Testis (tissue), 3 donors: Measurements from ENCODE around the gene STK24. TPM values are rescaled to one million over a fixed set of nuclear protein-coding genes. Genes with fewer than 3 reads are reported as not detected.

Source experiments
- DNase-seq: peaks from one replicate; pipeline ENCODE4 v3.0.0-alpha.2; 2019
- H3K27ac ChIP-seq, 2 donors: fragments of 200-600 bp; sonication (generic); one replicate each; pipeline ENCODE4 v1.5.1; 2019
- H3K27me3 ChIP-seq: fragments of 200-600 bp; sonication (generic); one replicate; pipeline ENCODE4 v1.5.1; 2019
- H3K36me3 ChIP-seq: fragments of 200-600 bp; sonication (generic); one replicate; pipeline ENCODE4 v1.5.1; 2017; ENCODE audit warnings: low read depth; ENCODE audit errors: missing control alignments
- H3K4me1 ChIP-seq: fragments of 200-600 bp; sonication (generic); one replicate; pipeline ENCODE4 v1.5.1; 2019
- H3K4me3 ChIP-seq, 2 donors: fragments of 200-600 bp; sonication (generic); one replicate each; pipeline ENCODE4 v1.5.1; 2017 to 2019
- H3K9me3 ChIP-seq: fragments of 200-600 bp; sonication (generic); one replicate; pipeline ENCODE4 v1.5.1; 2017
- POLR2A ChIP-seq: fragments of 450-650 bp; IDR thresholded peaks from one replicate; pipeline ENCODE4 v1.6.1; 2017; ENCODE audit warnings: antibody characterized with exemption, mild to moderate bottlenecking, moderate library complexity
- WGBS, 2 donors: methylation state at CpG; one replicate each; pipeline ENCODE4 v1.1.5; 2018; 5-methylcytosine and 5-hydroxymethylcytosine counted together
- intact Hi-C: fragments of 100-400 bp; cut with DNase I; formaldehyde crosslinking; loops from one replicate; pipeline ENCODE4 v1.15.1; 2023; ENCODE audit warnings: low total_unique reads
- polyA plus RNA-seq: library from polyadenylated mRNA; stranded (reverse); fragments of 350-450 nt; fragmentation: Illumina TruSeq; extraction: RNeasy Lipid Tissue Mini Kit (QIAGEN cat#74804); gene quantifications from one replicate; pipeline ENCODE4 v1.2.3, GENCODE V29; 2014; ENCODE audit warnings: low read depth, low replicate concordance; ENCODE audit not compliant: insufficient read depth
- total RNA-seq, 2 donors: library from RNA; depleted of rRNA; stranded (reverse); fragments of >200 nt; gene quantifications; one replicate each; pipeline ENCODE4 v1.2.3, GENCODE V29; 2016
- TF ChIP-seq, protein P1 (sequence below), 3 experiments: fragments of 450-650 bp in 2 of 3; fragments of 200-600 bp in 1 of 3; sonication (generic) in 1 of 3; IDR thresholded peaks; one replicate each; pipeline ENCODE4 v1.5.1; 2016 to 2019; ENCODE audit warnings: antibody characterized with exemption in 3 of 3, mild to moderate bottlenecking in 2 of 3, moderate library complexity in 1 of 3

Gene STK24
- total and polyA plus RNA-seq, 3 donors from 2014 or later: 97.4 to 172 (median 151) TPM

DNA sequence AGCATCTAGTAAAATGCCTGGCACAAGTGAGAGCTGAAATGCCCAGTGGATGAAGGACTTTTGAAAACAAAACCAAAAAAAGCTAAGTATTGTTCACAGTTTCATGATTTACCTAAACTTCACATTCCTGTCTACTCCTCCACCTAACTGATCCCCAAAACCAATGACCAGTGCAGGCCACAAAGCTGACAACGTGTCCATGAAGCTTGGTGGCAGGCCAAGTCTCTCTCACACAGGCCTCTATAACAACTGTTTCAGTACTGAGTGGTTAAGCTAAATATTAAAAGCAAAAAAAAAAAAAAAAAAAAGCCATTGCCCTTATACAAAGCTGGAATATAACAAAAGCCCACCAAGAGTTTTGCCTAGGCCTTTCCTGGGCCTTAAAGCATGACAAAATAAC is 36.4 kb downstream of the STK24 start:
- H3K36me3 ChIP-seq: no peaks in the 10 kb centered on the region
- peaks cover 56% of the 10 kb centered on the region for H3K4me1 ChIP-seq
- no peak overlapping the region for H3K4me3 ChIP-seq
- H3K27ac ChIP-seq: no peak overlapping the region
- H3K27me3 ChIP-seq: no peaks in the 10 kb centered on the region
- WGBS, 2 donors: 14 to 54% methylated on average over 1 of the region's 1 CpG
- intact Hi-C loops: no loop called here
- no peaks in the 10 kb centered on the region for H3K9me3 ChIP-seq
- DNase-seq: peak; percentile 46
- TF ChIP-seq, protein P1, sequence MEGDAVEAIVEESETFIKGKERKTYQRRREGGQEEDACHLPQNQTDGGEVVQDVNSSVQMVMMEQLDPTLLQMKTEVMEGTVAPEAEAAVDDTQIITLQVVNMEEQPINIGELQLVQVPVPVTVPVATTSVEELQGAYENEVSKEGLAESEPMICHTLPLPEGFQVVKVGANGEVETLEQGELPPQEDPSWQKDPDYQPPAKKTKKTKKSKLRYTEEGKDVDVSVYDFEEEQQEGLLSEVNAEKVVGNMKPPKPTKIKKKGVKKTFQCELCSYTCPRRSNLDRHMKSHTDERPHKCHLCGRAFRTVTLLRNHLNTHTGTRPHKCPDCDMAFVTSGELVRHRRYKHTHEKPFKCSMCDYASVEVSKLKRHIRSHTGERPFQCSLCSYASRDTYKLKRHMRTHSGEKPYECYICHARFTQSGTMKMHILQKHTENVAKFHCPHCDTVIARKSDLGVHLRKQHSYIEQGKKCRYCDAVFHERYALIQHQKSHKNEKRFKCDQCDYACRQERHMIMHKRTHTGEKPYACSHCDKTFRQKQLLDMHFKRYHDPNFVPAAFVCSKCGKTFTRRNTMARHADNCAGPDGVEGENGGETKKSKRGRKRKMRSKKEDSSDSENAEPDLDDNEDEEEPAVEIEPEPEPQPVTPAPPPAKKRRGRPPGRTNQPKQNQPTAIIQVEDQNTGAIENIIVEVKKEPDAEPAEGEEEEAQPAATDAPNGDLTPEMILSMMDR (IDR thresholded peaks at IDR 0.05): no peak
- no peak for TF ChIP-seq POLR2A

DNA sequence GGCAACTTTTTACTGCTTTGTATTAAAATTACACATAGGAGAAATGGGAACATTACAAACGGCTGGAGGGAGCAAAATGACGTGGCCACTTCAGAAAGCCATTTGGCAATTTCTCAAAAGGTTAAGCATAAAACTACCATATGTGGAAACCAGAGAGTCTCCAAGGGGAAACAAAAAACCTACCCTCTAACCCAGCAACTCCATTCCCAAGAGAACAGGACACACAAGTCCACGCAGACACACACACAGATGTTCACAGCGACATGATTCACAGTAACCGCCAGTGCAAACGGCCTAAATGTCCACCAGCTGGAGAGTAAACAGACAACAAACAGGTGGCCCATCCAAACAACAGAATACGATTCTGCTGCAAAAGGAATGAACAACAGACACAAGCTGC is 37.2 kb downstream of the STK24 start:
- no peaks in the 10 kb centered on the region for H3K36me3 ChIP-seq
- intact Hi-C loops: no loop called here
- no peaks in the 10 kb centered on the region for H3K9me3 ChIP-seq
- no peak overlapping the region for H3K4me3 ChIP-seq
- H3K27me3 ChIP-seq: no peaks in the 10 kb centered on the region
- no peak for DNase-seq
- WGBS, 2 donors: 59 to 73% methylated on average over 7 of the region's 7 CpGs
- no peak overlapping the region for H3K27ac ChIP-seq
- TF ChIP-seq, protein P1 (IDR thresholded peaks at IDR 0.05): no peak
- no peak for TF ChIP-seq POLR2A
- peaks cover 58% of the 10 kb centered on the region for H3K4me1 ChIP-seq

DNA sequence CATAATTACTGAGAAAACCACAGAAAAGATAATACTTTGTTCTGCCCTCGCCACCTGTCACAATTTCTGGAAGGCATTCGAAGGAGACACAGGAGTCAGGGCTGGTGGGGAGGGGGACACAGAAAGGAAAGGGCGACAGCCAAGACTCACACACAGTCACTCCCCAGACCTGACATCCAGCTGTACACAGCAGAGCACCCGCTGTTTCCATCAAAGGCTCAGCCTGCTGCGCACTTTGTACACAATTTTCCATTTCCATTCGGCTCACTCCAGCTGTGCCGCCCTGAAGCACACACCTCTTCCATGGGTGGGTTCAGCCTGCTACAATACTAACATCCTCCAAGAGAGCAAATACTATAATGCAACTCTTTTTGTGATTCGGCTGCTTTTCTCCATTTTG is 38.0 kb downstream of the STK24 start:
- H3K9me3 ChIP-seq: no peaks in the 10 kb centered on the region
- TF ChIP-seq, protein P1 (IDR thresholded peaks at IDR 0.05): no peak
- TF ChIP-seq POLR2A: no peak
- H3K4me1 ChIP-seq: peaks cover 51% of the 10 kb centered on the region
- no peaks in the 10 kb centered on the region for H3K36me3 ChIP-seq
- WGBS, 2 donors: 92 to 94% methylated on average over 8 of the region's 8 CpGs
- intact Hi-C loops: no loop called here
- H3K27ac ChIP-seq: no peak overlapping the region
- no peaks in the 10 kb centered on the region for H3K27me3 ChIP-seq
- DNase-seq: no peak
- no peak overlapping the region for H3K4me3 ChIP-seq

DNA sequence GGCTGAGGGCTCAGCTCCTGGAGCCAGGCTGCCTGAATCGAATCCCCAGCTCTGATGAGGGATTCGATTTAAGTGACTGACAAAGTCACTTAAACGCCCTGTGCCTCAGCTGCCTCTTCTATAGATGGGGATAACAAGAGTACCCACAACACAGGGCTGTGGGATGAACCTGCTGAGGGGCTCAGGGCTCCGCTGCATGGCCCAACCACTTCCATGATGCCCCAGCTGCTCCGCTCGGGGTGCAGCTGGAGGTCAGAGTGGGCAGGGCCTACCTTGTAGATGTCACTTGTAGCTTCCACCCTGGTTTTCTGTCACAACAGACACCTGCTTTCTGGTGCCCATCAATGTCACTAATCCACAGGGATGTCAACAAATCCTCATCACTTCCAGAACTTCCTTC is 39.2 kb downstream of the STK24 start:
- 73 to 98% methylated on average over 6 of the region's 6 CpGs for WGBS, 2 donors
- Histone ChIP-seq H3K36me3 (no peaks in the 10 kb centered on the region), H3K27ac (no peak overlapping the region), H3K4me1 (peaks cover 40% of the 10 kb centered on the region), H3K9me3 (no peaks in the 10 kb centered on the region), H3K4me3 (no peak overlapping the region), H3K27me3 (no peaks in the 10 kb centered on the region)
- no peak for DNase-seq
- TF ChIP-seq, protein P1 (IDR thresholded peaks at IDR 0.05): no peak
- TF ChIP-seq POLR2A: no peak
- intact Hi-C loops: no loop called here

DNA sequence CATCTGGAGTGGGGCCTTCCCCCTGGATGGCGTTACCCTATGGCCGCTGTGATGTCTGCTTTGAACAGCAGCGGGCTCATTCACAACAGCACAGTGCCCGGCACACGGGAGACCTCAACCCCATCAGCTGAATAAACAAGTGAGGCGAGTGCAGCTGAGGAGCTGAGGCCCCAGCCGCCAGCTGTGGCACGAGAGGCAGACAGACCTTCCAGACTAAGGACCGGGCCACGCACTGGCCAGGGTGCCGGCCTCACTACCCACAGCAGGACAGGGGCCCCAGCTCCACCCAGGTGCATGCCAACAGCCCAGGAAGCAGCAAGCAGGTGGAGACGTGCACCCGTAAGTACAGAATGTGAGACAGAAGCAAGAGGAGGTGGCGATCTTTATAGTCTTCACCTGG is 39.6 kb downstream of the STK24 start:
- Histone ChIP-seq H3K4me1 (peaks cover 36% of the 10 kb centered on the region), H3K27me3 (no peaks in the 10 kb centered on the region), H3K4me3 (no peak overlapping the region), H3K9me3 (no peaks in the 10 kb centered on the region), H3K36me3 (no peaks in the 10 kb centered on the region), H3K27ac (no peak overlapping the region)
- DNase-seq: no peak
- TF ChIP-seq POLR2A: no peak
- TF ChIP-seq, protein P1 (IDR thresholded peaks at IDR 0.05): no peak
- intact Hi-C loops: no loop called here
- 56 to 79% methylated on average over 14 of the region's 14 CpGs for WGBS, 2 donors
